CD4-positive, alpha-beta T cell (primary cell): ENCODE measurements around the gene CNTN4. TPM values are rescaled to one million over a fixed set of nuclear protein-coding genes. Genes with fewer than 3 reads are reported as not detected.

Source experiments
- ATAC-seq: fragments of 200-7000 bp; cut with Tn5 transposase; one replicate; pipeline ENCODE4 v1.10.0; 2022; ENCODE audit warnings: mild to moderate bottlenecking; ENCODE audit not compliant: poor library complexity
- CTCF ChIA-PET: fragments of 350-600 bp; sonication (Branson Sonifier 250); formaldehyde crosslinking; loops from one replicate; lab custom pipeline; 2021; ENCODE audit warnings: antibody characterized with exemption, inconsistent platforms; lab: Charles Lee
- POLR2A ChIA-PET: fragments of 350-600 bp; sonication (Branson Sonifier 250); formaldehyde crosslinking; loops from one replicate; lab custom pipeline; 2021; ENCODE audit warnings: antibody characterized with exemption, inconsistent platforms; lab: Charles Lee
- DNase-seq, 14 experiments: peaks; one replicate each; pipeline ENCODE4 v3.0.0-alpha.2; 2013 to 2020; ENCODE audit warnings: mixed read lengths in 2 of 14
- H3K27ac ChIP-seq, 2 donors: one replicate each; pipeline versions ENCODE4 v1.5.1 to v1.7.0; 2013; ENCODE audit warnings: low read length in 2 of 2, low read depth in 1 of 2, mild to moderate bottlenecking in 1 of 2
- H3K27me3 ChIP-seq, 2 experiments: 1 replicate in 1 of 2; 2 replicates in 1 of 2; pipeline versions ENCODE4 v1.6.1 to v1.7.0; 2013; ENCODE audit warnings: low read length in 2 of 2, control low read depth in 1 of 2, mild to moderate bottlenecking in 1 of 2, moderate library complexity in 1 of 2; ENCODE audit not compliant: insufficient read depth in 2 of 2, control insufficient read depth in 1 of 2
- H3K36me3 ChIP-seq: one replicate; pipeline ENCODE4 v1.6.1; 2013; ENCODE audit warnings: low read length, control low read depth; ENCODE audit not compliant: insufficient read depth
- H3K4me1 ChIP-seq: one replicate; pipeline ENCODE4 v1.6.1; 2013; ENCODE audit warnings: low read length, control low read depth; ENCODE audit not compliant: insufficient read depth
- H3K4me3 ChIP-seq: one replicate; pipeline ENCODE4 v1.5.1; 2013; ENCODE audit warnings: mild to moderate bottlenecking, low read length, moderate library complexity
- H3K9me3 ChIP-seq, 2 experiments: 1 replicate in 1 of 2; 2 replicates in 1 of 2; pipeline versions ENCODE4 v1.6.1 to v1.7.0; 2013; ENCODE audit warnings: low read length in 2 of 2, mild to moderate bottlenecking in 2 of 2, control low read depth in 1 of 2, moderate library complexity in 1 of 2; ENCODE audit not compliant: control insufficient read depth in 1 of 2, insufficient read depth in 1 of 2
- H3K27ac Mint-ChIP-seq: one replicate; pipeline ENCODE4 v1.8.0; 2020; ENCODE audit warnings: mixed read lengths
- H3K27me3 Mint-ChIP-seq: one replicate; pipeline ENCODE4 v1.8.0; 2021; ENCODE audit warnings: mixed read lengths
- H3K36me3 Mint-ChIP-seq: one replicate; pipeline ENCODE4 v1.8.0; 2021; ENCODE audit warnings: low read depth, mixed read lengths
- H3K4me1 Mint-ChIP-seq: one replicate; pipeline ENCODE4 v1.8.0; 2021; ENCODE audit warnings: low read depth, mixed read lengths
- H3K4me3 Mint-ChIP-seq: one replicate; pipeline ENCODE4 v1.8.0; 2020; ENCODE audit warnings: mild to moderate bottlenecking, mixed read lengths
- H3K9me3 Mint-ChIP-seq: one replicate; pipeline ENCODE4 v1.8.0; 2020; ENCODE audit warnings: mixed read lengths
- CTCF ChIP-seq: fragments of 200-600 bp; IDR thresholded peaks from one replicate; pipeline ENCODE4 v1.8.0; 2022; ENCODE audit warnings: antibody characterized with exemption, mild to moderate bottlenecking
- intact Hi-C, 2 experiments: fragments of 100-400 bp; cut with DNase I in 1 of 2; cut with micrococcal nuclease in 1 of 2; formaldehyde crosslinking; loops; one replicate each; pipeline versions ENCODE4 v1.15.1 to v1.9.0; 2023 to 2025; cut with DNase I, micrococcal nuclease
- total RNA-seq, 174 experiments: library from RNA in 2 of 174; stranded (reverse) in 2 of 174; gene quantifications; one replicate each; pipeline ENCODE4 v1.2.3 and lab custom pipeline; 2021 to 2026

The CNTN4 gene
- total RNA-seq, 2 experiments from 2014 or later = not detected

- TF ChIP-seq CTCF = no peak
Measured at GRCh38 chr3:2343031-2343682, 244.5 kb downstream of the CNTN4 start.

GRCh38 chr3:2352134-2352762 is 253.6 kb downstream of the CNTN4 start:
- Histone ChIP-seq H3K4me1 (no peaks in the 10 kb centered on the region), H3K27me3 (no peaks in the 10 kb centered on the region), H3K36me3 (no peaks in the 10 kb centered on the region), H3K9me3 (peaks cover 0 to 13% of the 10 kb centered on the region in 2 experiments), H3K4me3 (no peak overlapping the region), H3K27ac (no peak overlapping the region)
- POLR2A ChIA-PET = no interaction called here
- H3K9me3 Mint-ChIP-seq = peaks cover 3% of the 10 kb centered on the region
- H3K36me3 Mint-ChIP-seq = no peaks in the 10 kb centered on the region
- no peaks in the 10 kb centered on the region for H3K27me3 Mint-ChIP-seq
- CTCF ChIA-PET = no interaction called here
- intact Hi-C loops = no loop called here
- H3K27ac Mint-ChIP-seq = no peak overlapping the region
- no peak for DNase-seq
- ATAC-seq = no peak
- TF ChIP-seq CTCF = no peak
- H3K4me3 Mint-ChIP-seq = no peak overlapping the region
- no peaks in the 10 kb centered on the region for H3K4me1 Mint-ChIP-seq

More at GRCh38 chr3:2343031-2343682, 244.5 kb downstream of the CNTN4 start:
- Mint-ChIP-seq H3K4me1 (no peaks in the 10 kb centered on the region), H3K27me3 (no peaks in the 10 kb centered on the region), H3K4me3 (no peak overlapping the region), H3K9me3 (peaks cover 4% of the 10 kb centered on the region), H3K36me3 (no peaks in the 10 kb centered on the region), H3K27ac (no peak overlapping the region)
- Histone ChIP-seq H3K4me3 (no peak overlapping the region), H3K27me3 (no peaks in the 10 kb centered on the region), H3K36me3 (no peaks in the 10 kb centered on the region), H3K27ac (no peak overlapping the region), H3K9me3 (no peaks in the 10 kb centered on the region), H3K4me1 (no peaks in the 10 kb centered on the region)
- ChIA-PET POLR2A (no interaction called here), CTCF (no interaction called here)
- ATAC-seq = no peak
- DNase-seq = no peak
- intact Hi-C loops = no loop called here

DNA sequence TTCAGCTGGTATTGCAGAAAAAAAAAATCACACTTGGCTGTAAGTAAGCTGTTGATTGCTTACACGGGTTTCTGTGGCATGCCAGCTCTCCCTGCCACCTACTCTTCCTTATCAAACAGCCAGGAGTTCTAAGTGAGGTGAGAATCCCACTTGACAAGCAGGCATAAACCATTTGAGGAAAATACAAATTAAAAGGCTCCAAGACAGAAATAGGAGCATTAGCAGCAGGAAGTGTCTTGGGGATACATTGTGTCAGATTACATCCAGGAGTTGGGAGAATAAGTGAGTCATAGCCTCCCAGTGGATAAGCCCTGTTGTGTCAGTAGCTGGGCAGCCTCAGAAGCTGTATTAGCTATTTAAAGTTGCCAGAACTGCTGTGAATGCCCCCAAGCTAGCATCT is 256.0 kb downstream of the CNTN4 start:
- no peak for ATAC-seq
- CTCF ChIA-PET = no interaction called here
- H3K27me3 Mint-ChIP-seq = no peaks in the 10 kb centered on the region

More for the DNA sequence above, 256.0 kb downstream of the CNTN4 start:
- intact Hi-C loops = no loop called here
- Mint-ChIP-seq H3K36me3 (no peaks in the 10 kb centered on the region), H3K4me1 (no peaks in the 10 kb centered on the region), H3K4me3 (no peak overlapping the region), H3K9me3 (peaks cover 1% of the 10 kb centered on the region), H3K27ac (no peak overlapping the region)
- no peak for DNase-seq
- H3K36me3 ChIP-seq = no peaks in the 10 kb centered on the region
- H3K27me3 ChIP-seq = no peaks in the 10 kb centered on the region
- no peak overlapping the region for H3K4me3 ChIP-seq
- no peaks in the 10 kb centered on the region for H3K4me1 ChIP-seq
- POLR2A ChIA-PET = no interaction called here
- no peak for TF ChIP-seq CTCF
- H3K9me3 ChIP-seq = peaks cover 0 to 13% of the 10 kb centered on the region in 2 experiments
- H3K27ac ChIP-seq = no peak overlapping the region
